ENCODE results near the gene DTNBP1. TPM values are rescaled to one million over a fixed set of nuclear protein-coding genes. Genes with fewer than 3 reads are reported as not detected.

DTNBP1 gene
- total and polyA plus RNA-seq, 2 of the 8 experiments (the other 6 are each of a cell fraction or from before 2014, with no cell fraction given) = 13.5 to 22.1 TPM

- TF ChIP-seq POLR2AphosphoS5 (IDR thresholded peaks at IDR 0.05; ENCODE audit: low read depth, low read length) (peak; percentile 37; the same call in 1 of the 2 replicates), CBX5 (IDR thresholded peaks at IDR 0.05; ENCODE audit: low read depth, low read length) (no peak)
- Histone ChIP-seq H2BK5ac (ENCODE audit: low read depth, low read length) (no peak overlapping the region), H3K23me2 (ENCODE audit: low read depth, low read length) (no peaks in the 10 kb centered on the region), H3K18ac (ENCODE audit: extremely low read depth, low read length) (no peak overlapping the region), H2BK120ac (replicated peaks; ENCODE audit: low read depth, low read length) (no peak overlapping the region), H3K9me3 (ENCODE audit: insufficient read depth in 2 of 2, low read depth in 1 of 2, low read length in 1 of 2) (peaks cover 12 to 14% of the 10 kb centered on the region in 2 experiments), H4K20me1 (replicated peaks in 1 of 2; ENCODE audit: control insufficient read depth in 1 of 2, insufficient read depth in 2 of 2, low read length in 2 of 2) (peaks cover 4 to 21% of the 10 kb centered on the region in 2 experiments), H4K5ac (ENCODE audit: insufficient read length, low read depth, low read length) (no peak overlapping the region), H3K27ac (ENCODE audit: low read depth, low read length) (no peak overlapping the region), H2BK12ac (ENCODE audit: low read depth, low read length) (no peak overlapping the region), H2AFZ (ENCODE audit: low read length) (no peak overlapping the region), H3K27me3 (replicated peaks in 1 of 4; ENCODE audit: control insufficient read depth in 3 of 4, extremely low read depth in 1 of 4, insufficient read depth in 3 of 4, low read length in 3 of 4) (no peaks in the 10 kb centered on the region), H3K4me2 (ENCODE audit: insufficient read depth in 1 of 2, low read depth in 2 of 2, low read length in 2 of 2) (no peak overlapping the region), H3K79me1 (ENCODE audit: low read depth, low read length) (peaks cover 5% of the 10 kb centered on the region; the same call in 1 of the 2 replicates), H3K79me2 (ENCODE audit: control insufficient read depth in 1 of 2, insufficient read depth in 2 of 2, low read length in 2 of 2) (peaks cover 0 to 7% of the 10 kb centered on the region in 2 experiments; a peak in 1 of 4 replicates), H3K9ac (replicated peaks in 1 of 4; ENCODE audit: extremely low read depth in 1 of 4, low read depth in 3 of 4, low read length in 3 of 4) (no peak overlapping the region), H4K8ac (ENCODE audit: extremely low read depth, insufficient read depth, low read length) (no peak overlapping the region), H3K4me3 (ENCODE audit: extremely low read depth in 1 of 4, insufficient read depth in 2 of 4, low read depth in 3 of 4, low read length in 4 of 4) (no peak overlapping the region), H4K91ac (replicated peaks; ENCODE audit: insufficient read length, low read length) (no peak overlapping the region), H2BK15ac (ENCODE audit: low read length) (no peak overlapping the region), H3K14ac (ENCODE audit: insufficient read length) (no peak overlapping the region), H2BK20ac (ENCODE audit: low read length) (no peak overlapping the region), H2AK5ac (ENCODE audit: low read depth, low read length) (no peak overlapping the region), H3K4me1 (replicated peaks in 1 of 4; ENCODE audit: control insufficient read depth in 3 of 4, insufficient read depth in 4 of 4, low read length in 3 of 4) (no peaks in the 10 kb centered on the region; a peak in 1 of 7 replicates), H3K56ac (replicated peaks; ENCODE audit: insufficient read length, low read depth, low read length) (no peak overlapping the region), H3K36me3 (ENCODE audit: control insufficient read depth in 2 of 4, insufficient read depth in 4 of 4, low read length in 3 of 4) (peaks cover 16 to 99% (median 68%) of the 10 kb centered on the region in 4 experiments), H3K4ac (replicated peaks; ENCODE audit: insufficient read length, low read depth, low read length) (no peak overlapping the region), H3K23ac (ENCODE audit: insufficient read length) (no peak overlapping the region)
- no peak for FAIRE-seq
- ChIA-PET CTCF (ENCODE audit: partially characterized antibody) (interaction anchor here (1.8 to 3.4 kb wide), 2 partner anchors 8 to 102 kb away, joined by 5 to 24 read pairs; no protein-coding TSS in a partner anchor), POLR2A (ENCODE audit: partially characterized antibody) (interaction anchor here (0.7 kb wide), 1 partner anchor 103 kb away, joined by 3 read pairs; no protein-coding TSS in a partner anchor)
- DNase-seq (ENCODE audit: low read depth in 1 of 2, low spot score in 2 of 2) = no peak
- WGBS, 2 experiments (ENCODE audit: extremely low coverage in 1 of 2, insufficient coverage in 1 of 2, insufficient read length in 1 of 2, insufficient replicate concordance in 2 of 2, low coverage in 1 of 2, low lambda C conversion rate in 2 of 2, missing lambda C conversion rate in 1 of 2) = 79% methylated on average over 6 of the region's 6 CpGs; no CpG with 5 or more reads in 1 of the 2 experiments
Measured at GRCh38 chr6:15519681-15520080, 143.1 kb downstream of the DTNBP1 start.
